GM08714 (cell line): ENCODE measurements around the gene CFAP299.
A peak's percentile ranks its signal among the peaks of the same experiment; 100 is the strongest.
"Not testable (repeated sequence)": the region's sequence is repeated elsewhere in the genome, so short reads cannot be mapped to it uniquely, and the experiment has no call there.

Experiments used
- H3K4me3 ChIP-seq: fragments of 200-500 bp; sonication (Bioruptor generic); 2 replicates; pipeline ENCODE4 v1.5.1; 2014; ENCODE audit warnings: mild to moderate bottlenecking, low read length, inconsistent platforms
- ZNF274 ChIP-seq: IDR thresholded peaks from 2 replicates; pipeline ENCODE4 v1.6.1; 2012; ENCODE audit warnings: mild to moderate bottlenecking, low read depth, low read length

Gene CFAP299

GRCh38 chr4:80335554-80336358 lies at the start of gene CFAP299:
TSS of gene CFAP299 (plus strand) at chr4:80335730.
- TF ChIP-seq ZNF274, result no peak
- H3K4me3 ChIP-seq, result peak within 1 kb of the TSS; percentile 56; the same call in 1 of the 2 replicates

GRCh38 chr4:80286451-80286850 lies 49.1 kb upstream of the CFAP299 start:
- no peak overlapping the region for H3K4me3 ChIP-seq
- no peak for TF ChIP-seq ZNF274

- H3K4me3 ChIP-seq, result not testable (repeated sequence)
These were observed 44.9 kb upstream of the CFAP299 start for GRCh38 chr4:80290665-80291064.

GRCh38 chr4:80294206-80294605 lies 41.3 kb upstream of the CFAP299 start:
- TF ChIP-seq ZNF274, result no peak
- no peak overlapping the region for H3K4me3 ChIP-seq

- H3K4me3 ChIP-seq, result no peak overlapping the region
- no peak for TF ChIP-seq ZNF274
These were observed 40.2 kb upstream of the CFAP299 start for GRCh38 chr4:80295336-80295735.

GRCh38 chr4:80295826-80296225 lies 39.7 kb upstream of the CFAP299 start:
- no peak overlapping the region for H3K4me3 ChIP-seq
- no peak for TF ChIP-seq ZNF274

- TF ChIP-seq ZNF274, result no peak
- H3K4me3 ChIP-seq, result no peak overlapping the region
These were observed 33.6 kb upstream of the CFAP299 start for GRCh38 chr4:80301884-80302283.

GRCh38 chr4:80302616-80303223 lies 32.8 kb upstream of the CFAP299 start:
- no peak overlapping the region for H3K4me3 ChIP-seq
- TF ChIP-seq ZNF274, result no peak

- no peak for TF ChIP-seq ZNF274
- H3K4me3 ChIP-seq, result no peak overlapping the region
These were observed 30.1 kb upstream of the CFAP299 start for GRCh38 chr4:80305466-80305865.

- H3K4me3 ChIP-seq, result no peak overlapping the region
- no peak for TF ChIP-seq ZNF274
These were observed 29.3 kb upstream of the CFAP299 start for GRCh38 chr4:80306260-80306659.

- no peak overlapping the region for H3K4me3 ChIP-seq
- TF ChIP-seq ZNF274, result no peak
These were observed 28.3 kb upstream of the CFAP299 start for GRCh38 chr4:80307183-80307735.

- no peak for TF ChIP-seq ZNF274
These were observed 27.6 kb upstream of the CFAP299 start for GRCh38 chr4:80307774-80308465.

GRCh38 chr4:80308466-80308822 lies 27.1 kb upstream of the CFAP299 start:
- H3K4me3 ChIP-seq, result no peak overlapping the region
- no peak for TF ChIP-seq ZNF274

More at GRCh38 chr4:80307774-80308465, 27.6 kb upstream of the CFAP299 start:
- H3K4me3 ChIP-seq, result no peak overlapping the region; the same call in 1 of the 2 replicates

GRCh38 chr4:80309294-80310004 lies 26.1 kb upstream of the CFAP299 start:
- no peak for TF ChIP-seq ZNF274
- H3K4me3 ChIP-seq, result no peak overlapping the region
